Activated T-helper 17 cell treated with anti-CD3 and anti-CD28 coated beads, Interleukin-2, amount 50 U/mL, for 72 hours (primary cell): ENCODE measurements around the gene PEX11B. TPM values are rescaled to one million over a fixed set of nuclear protein-coding genes. Genes with fewer than 3 reads are reported as not detected.
A peak's percentile ranks its signal among the peaks of the same experiment; 100 is the strongest.
"Not testable (repeated sequence)": the region's sequence is repeated elsewhere in the genome, so short reads cannot be mapped to it uniquely, and the experiment has no call there.

Source experiments
- ATAC-seq: fragments of 150-1000 bp; cut with Tn5 transposase; replicated peaks from 2 replicates; pipeline ENCODE4 v1.10.0; 2021; ENCODE audit warnings: mild to moderate bottlenecking, moderate library complexity
- H3K27ac Mint-ChIP-seq: one replicate; pipeline ENCODE4 v1.8.0; 2022; ENCODE audit warnings: mixed read lengths
- H3K27me3 Mint-ChIP-seq: one replicate; pipeline ENCODE4 v1.8.0; 2022; ENCODE audit warnings: mixed read lengths
- H3K36me3 Mint-ChIP-seq: one replicate; pipeline ENCODE4 v1.8.0; 2022; ENCODE audit warnings: low read depth, mild to moderate bottlenecking, mixed read lengths
- H3K4me1 Mint-ChIP-seq: one replicate; pipeline ENCODE4 v1.8.0; 2022; ENCODE audit warnings: mixed read lengths
- H3K4me3 Mint-ChIP-seq: one replicate; pipeline ENCODE4 v1.8.0; 2022; ENCODE audit warnings: mild to moderate bottlenecking, mixed read lengths
- H3K9me3 Mint-ChIP-seq: one replicate; pipeline ENCODE4 v1.8.0; 2022; ENCODE audit warnings: mixed read lengths
- total RNA-seq, 2 donors: library from RNA; stranded (reverse); gene quantifications; one replicate each; pipeline ENCODE4 v1.2.3, GENCODE V29; 2022

Gene PEX11B
- total RNA-seq, 2 donors from 2014 or later, result 23.6 to 25.2 TPM

DNA sequence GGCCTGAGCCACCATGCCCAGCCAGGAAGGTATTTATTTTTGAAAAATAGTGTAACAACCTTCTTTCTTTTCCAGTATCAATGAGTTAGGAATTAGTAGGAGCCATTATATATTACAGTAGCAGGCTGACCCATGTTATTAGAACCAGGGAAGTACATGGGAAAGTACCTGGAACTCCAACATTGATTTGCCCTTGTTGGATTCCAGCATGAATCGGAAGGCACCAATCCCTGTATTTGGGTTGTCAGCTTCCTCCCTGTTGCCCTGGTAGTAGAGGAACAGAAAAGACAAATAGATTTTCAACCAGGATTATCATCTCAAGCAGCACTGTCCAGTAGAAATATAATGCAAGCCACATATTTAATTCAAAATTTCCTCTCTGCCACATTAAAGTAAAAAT lies 18.9 kb upstream of the PEX11B start:
- H3K27ac Mint-ChIP-seq, result no peak overlapping the region
- H3K4me3 Mint-ChIP-seq, result no peak overlapping the region
- ATAC-seq, result no peak
- no peaks in the 10 kb centered on the region for H3K27me3 Mint-ChIP-seq
- H3K36me3 Mint-ChIP-seq, result peaks cover 89% of the 10 kb centered on the region
- H3K9me3 Mint-ChIP-seq, result no peaks in the 10 kb centered on the region
- H3K4me1 Mint-ChIP-seq, result peaks cover 12% of the 10 kb centered on the region

DNA sequence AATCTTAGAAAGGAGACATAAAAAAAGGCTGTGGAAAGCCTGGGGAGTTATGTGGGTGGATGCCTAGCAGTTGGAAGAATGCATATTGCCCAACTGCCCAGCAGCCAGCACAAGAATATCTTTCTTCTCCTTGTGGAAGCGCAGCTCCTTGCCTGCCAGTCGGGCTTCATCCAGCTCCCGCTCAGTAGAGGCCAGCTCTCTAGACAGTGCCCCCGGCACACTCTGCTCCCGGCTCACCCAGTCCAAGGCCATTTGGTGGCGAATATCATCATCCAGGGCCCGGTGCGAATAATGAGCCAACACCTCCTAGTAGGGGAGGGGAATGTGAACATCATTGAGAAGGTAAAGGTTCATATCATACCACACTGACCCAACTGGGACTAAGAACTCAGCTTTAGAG lies 17.7 kb upstream of the PEX11B start:
- no peaks in the 10 kb centered on the region for H3K9me3 Mint-ChIP-seq
- H3K4me3 Mint-ChIP-seq, result no peak overlapping the region
- peaks cover 78% of the 10 kb centered on the region for H3K36me3 Mint-ChIP-seq
- H3K4me1 Mint-ChIP-seq, result peaks cover 13% of the 10 kb centered on the region
- H3K27ac Mint-ChIP-seq, result peak overlapping the region; percentile 28
- no peak for ATAC-seq
- no peaks in the 10 kb centered on the region for H3K27me3 Mint-ChIP-seq

DNA sequence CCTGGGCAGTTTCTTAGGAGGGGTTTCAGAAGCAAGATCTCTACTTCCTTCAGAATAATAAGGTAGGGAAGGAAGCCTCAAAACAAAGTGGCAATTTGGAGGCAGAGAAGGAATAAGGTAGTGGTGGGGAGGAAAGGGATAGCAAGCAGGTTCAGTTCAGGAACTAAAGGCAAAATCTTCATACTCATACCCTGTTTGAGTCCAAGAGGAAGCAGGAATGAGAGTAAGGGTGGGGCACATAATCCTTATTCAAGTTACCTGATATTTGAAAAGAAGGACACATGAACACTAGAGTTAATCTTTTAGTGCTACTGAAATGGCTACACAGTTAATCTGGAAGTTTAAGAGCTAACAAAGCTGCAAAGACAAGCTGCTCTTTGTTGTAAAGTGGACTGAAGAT lies 17.2 kb upstream of the PEX11B start:
- no peak for ATAC-seq
- Mint-ChIP-seq H3K27ac (no peak overlapping the region), H3K4me1 (peaks cover 13% of the 10 kb centered on the region), H3K4me3 (no peak overlapping the region), H3K9me3 (no peaks in the 10 kb centered on the region), H3K27me3 (no peaks in the 10 kb centered on the region), H3K36me3 (peaks cover 77% of the 10 kb centered on the region)

DNA sequence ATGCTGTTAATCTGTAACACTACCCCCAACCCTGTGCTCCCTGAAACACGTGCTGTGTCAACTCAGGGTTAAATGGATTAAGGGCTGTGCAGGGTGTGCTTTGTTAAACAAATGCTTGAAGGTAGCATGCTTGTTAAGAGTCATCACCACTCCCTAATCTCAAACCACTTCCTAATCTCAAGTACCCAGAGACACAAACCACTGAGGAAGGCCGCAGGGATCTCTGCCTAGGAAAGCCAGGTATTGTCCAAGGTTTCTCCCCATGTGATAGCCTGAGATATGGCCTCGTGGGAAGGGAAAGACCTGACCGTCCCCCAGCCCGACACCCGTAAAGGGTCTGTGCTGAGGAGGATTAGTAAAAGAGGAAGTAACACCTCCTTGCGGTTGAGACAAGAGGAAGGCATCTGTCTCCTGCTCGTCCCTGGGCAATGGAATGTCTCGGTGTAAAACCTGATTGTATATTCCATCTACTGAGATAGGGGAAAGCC lies 14.0 kb upstream of the PEX11B start:
- Mint-ChIP-seq H3K36me3 (peaks cover 59% of the 10 kb centered on the region), H3K27ac (peak overlapping the region; percentile 78), H3K4me1 (peaks cover 13% of the 10 kb centered on the region), H3K4me3 (peak overlapping the region; percentile 67)
- not testable (repeated sequence) for H3K9me3 Mint-ChIP-seq, H3K27me3 Mint-ChIP-seq, ATAC-seq

DNA sequence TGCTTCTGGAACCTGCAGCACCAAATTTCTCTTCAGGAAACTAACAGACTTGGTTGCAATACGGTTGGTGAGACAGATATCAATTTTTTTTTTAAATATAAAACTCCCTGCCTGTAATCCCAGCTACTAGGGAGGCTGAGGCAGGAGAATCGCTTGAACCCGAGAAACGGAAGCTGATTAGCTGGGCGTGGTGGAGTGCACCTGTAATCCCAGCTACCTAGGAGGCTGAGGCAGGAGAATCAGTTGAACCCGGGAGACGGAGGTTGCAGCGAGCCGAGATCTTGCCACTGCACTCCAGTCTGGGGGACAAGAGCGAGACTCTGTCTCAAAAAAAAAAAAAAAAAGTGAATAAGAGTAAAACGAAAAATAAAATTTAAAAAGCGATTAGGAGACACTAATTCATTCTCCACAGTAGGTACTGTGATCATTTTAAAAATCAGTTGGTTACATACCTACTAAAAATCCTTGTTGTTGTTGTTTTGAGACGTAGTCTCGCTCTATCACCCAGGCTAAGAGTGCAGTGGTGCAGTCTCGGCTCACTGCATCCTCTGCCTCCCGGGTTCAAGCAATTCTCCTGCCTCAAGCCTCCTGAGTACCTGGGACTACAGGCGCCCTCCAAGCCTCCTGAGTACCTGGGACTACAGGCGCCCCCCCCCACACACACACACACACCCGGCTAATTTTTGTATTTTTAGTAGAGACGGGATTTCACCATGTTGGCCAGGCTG lies 9.6 kb upstream of the PEX11B start:
- Mint-ChIP-seq H3K4me1 (peaks cover 7% of the 10 kb centered on the region), H3K27ac (peak overlapping the region; percentile 58), H3K4me3 (no peak overlapping the region), H3K36me3 (peaks cover 28% of the 10 kb centered on the region), H3K27me3 (no peaks in the 10 kb centered on the region), H3K9me3 (no peaks in the 10 kb centered on the region)
- no peak for ATAC-seq

DNA sequence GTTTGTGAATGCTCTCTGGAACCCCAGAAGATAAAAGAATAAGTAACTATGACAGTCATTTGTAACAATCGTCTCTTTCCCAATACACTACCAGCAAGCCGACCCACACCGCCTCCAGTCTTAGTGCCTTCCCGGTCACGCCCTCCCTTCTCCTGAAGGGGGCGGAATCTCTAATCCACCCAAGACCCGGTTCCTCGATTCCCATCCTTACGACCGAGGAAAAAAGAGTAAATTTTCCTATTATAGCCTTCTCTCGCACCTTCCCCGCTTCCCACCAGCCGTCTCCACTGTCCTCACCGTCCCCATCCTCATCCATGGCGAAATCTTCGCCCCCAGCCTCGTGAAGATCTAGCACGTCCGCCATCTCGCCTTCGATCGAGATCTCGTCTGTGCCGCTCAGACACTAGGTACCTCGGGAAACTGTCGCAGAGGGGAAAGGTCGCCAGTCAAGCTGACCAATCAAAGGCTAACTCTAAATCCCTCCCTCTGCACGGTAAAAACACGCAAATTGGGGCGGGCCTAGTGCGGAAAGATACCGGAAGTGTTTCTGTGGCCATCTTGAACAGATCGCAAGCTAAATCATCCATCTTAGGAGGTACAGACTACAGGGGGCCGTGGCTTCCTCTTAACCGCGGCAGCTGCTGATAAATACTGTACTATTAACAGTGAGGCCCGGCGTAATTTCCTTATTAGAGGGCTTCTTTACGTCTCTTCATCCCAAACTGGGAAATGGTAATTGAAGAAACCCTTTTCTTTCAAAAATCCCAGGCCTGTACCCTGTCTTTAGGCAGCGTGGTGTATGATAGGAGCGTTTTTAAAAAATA lies 8.8 kb upstream of the PEX11B start, which contains the start of gene RBM8A:
RBM8A (minus strand) TSS at position 422 of the 824 bp plus-strand sequence; CDS start at position 364, 58 bp downstream.
- no peaks in the 10 kb centered on the region for H3K4me1 Mint-ChIP-seq
- no peak within 1 kb of the TSS for H3K4me3 Mint-ChIP-seq
- H3K36me3 Mint-ChIP-seq, result peaks cover 36% of the 10 kb centered on the region
- H3K9me3 Mint-ChIP-seq, result no peaks in the 10 kb centered on the region
- no peaks in the 10 kb centered on the region for H3K27me3 Mint-ChIP-seq
- peak; percentile 97 for ATAC-seq
- H3K27ac Mint-ChIP-seq, result no peak within 1 kb of the TSS

DNA sequence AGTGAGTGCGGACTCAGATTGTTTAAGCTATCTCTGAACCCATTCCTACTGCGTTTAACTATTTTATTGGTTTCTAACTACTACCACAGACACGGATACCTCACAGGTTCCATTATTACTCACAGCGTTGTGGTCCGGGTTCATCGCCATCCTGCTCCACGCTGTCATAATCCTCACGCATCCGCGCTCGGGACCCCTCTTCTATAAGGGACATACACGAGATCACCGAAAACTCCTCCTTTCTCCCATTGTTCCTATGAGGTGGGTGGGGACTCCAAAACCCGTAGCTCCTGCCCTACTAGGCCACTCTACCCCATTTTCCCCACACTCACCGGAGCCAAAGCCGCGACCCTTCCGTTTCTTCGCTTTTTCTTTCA lies 8.2 kb upstream of the PEX11B start:
- Mint-ChIP-seq H3K36me3 (peaks cover 43% of the 10 kb centered on the region), H3K4me1 (no peaks in the 10 kb centered on the region), H3K27me3 (no peaks in the 10 kb centered on the region), H3K4me3 (no peak overlapping the region), H3K9me3 (no peaks in the 10 kb centered on the region), H3K27ac (no peak overlapping the region)
- peak; percentile 69 for ATAC-seq

DNA sequence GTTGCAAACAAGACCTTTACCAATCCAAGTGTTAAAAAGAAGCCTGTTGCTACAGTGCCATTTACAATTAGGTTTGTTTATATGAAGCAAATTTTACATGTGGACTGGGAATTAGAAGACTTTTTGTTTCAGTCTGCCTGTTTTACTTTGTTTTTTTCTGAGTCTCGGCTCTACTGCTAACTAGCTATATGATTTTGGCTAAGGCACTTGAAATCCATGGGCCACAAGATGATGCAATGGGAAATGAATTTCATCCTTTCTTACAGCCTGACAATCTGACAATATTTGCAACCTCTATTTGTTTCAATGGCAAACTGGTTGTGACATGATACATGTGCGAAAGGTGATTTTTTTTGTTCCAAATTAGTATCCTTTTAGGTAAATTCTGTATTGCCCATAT lies 3.7 kb upstream of the PEX11B start:
- H3K4me3 Mint-ChIP-seq, result no peak overlapping the region
- H3K27ac Mint-ChIP-seq, result no peak overlapping the region
- no peaks in the 10 kb centered on the region for H3K27me3 Mint-ChIP-seq
- no peak for ATAC-seq
- H3K36me3 Mint-ChIP-seq, result peaks cover 42% of the 10 kb centered on the region
- no peaks in the 10 kb centered on the region for H3K9me3 Mint-ChIP-seq
- H3K4me1 Mint-ChIP-seq, result no peaks in the 10 kb centered on the region

DNA sequence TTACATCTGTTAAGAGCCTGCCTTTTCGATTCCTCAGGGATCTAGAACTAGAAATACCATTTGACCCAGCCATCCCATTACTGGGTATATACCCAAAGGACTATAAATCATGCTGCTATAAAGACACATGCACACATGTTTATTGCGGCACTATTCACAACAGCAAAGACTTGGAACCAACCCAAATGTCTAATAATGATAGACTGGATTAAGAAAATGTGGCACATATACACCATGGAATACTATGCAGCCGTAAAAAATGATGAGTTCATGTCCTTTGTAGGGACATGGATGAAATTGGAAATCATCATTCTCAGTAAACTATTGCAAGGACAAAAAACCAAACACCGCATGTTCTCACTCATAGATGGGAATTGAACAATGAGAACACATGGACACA lies 1.8 kb upstream of the PEX11B start:
- Mint-ChIP-seq H3K4me3 (peak overlapping the region; percentile 95), H3K36me3 (peaks cover 59% of the 10 kb centered on the region), H3K4me1 (peaks cover 12% of the 10 kb centered on the region), H3K27ac (peak overlapping the region; percentile 46)
- not testable (repeated sequence) for H3K9me3 Mint-ChIP-seq, ATAC-seq, H3K27me3 Mint-ChIP-seq

DNA sequence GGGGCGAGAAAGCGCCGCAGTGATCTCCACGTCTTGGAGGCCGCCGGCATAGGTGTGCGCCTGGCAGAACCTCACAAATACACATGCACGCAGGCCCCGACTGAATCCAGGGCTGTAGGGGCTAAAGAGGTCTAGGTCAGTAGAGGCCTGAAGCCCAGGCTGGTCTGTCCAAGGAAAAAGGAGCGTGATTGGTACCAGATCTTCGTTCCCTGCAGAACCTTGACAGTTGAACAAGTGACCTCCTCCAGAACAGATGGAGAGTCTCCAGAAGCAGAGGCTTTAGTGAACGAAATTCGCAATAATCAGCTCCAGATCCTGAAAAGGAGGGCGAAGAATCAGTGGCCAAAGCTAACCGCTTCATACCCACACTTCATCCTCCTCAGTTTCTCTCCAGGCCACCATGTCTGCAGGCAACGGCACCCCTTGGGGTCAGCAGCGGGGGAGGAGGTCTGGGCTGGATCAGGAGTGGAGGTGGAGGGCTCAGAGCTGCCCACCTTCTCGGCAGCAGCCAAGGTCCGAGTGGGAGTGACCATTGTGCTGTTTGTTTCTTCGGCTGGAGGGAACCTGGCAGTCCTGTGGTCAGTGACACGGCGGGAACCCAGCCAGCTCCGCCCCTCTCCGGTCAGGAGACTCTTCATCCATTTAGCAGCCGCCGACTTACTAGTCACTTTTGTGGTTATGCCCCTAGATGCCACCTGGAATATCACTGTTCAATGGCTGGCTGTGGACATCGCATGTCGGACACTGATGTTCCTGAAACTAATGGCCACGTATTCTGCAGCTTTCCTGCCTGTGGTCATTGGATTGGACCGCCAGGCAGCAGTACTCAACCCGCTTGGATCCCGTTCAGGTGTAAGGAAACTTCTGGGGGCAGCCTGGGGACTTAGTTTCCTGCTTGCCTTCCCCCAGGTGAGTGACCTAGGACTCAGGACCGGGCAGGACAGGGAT lies 749 bp upstream of the PEX11B start:
- H3K27me3 Mint-ChIP-seq, result no peaks in the 10 kb centered on the region
- H3K36me3 Mint-ChIP-seq, result peaks cover 68% of the 10 kb centered on the region
- peak; percentile 94 for ATAC-seq
- peak overlapping the region; percentile 96 for H3K27ac Mint-ChIP-seq
- H3K9me3 Mint-ChIP-seq, result no peaks in the 10 kb centered on the region
- peaks cover 12% of the 10 kb centered on the region for H3K4me1 Mint-ChIP-seq
- H3K4me3 Mint-ChIP-seq, result peak overlapping the region; percentile 95

DNA sequence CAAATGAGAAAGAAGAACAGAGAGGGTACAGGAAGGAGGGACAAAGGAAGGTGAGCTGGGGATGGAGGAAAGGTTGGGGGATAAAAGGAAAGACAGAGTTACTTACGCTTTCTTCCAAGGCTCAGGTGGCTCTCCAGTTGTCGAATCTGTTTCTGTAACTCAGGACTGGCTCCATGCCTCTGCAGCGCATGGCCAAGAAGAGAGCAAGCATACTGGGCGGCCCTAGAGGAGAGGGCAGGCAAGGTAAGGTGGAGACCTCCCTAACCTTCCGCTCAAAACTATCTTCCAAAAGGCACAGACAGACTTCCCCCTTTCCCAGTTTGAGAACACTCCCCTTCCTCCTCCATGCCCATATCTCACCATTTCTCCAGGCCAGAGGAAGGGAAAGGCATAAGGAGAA lies 922 bp downstream of the PEX11B start:
- peaks cover 12% of the 10 kb centered on the region for H3K4me1 Mint-ChIP-seq
- peak overlapping the region; percentile 95 for H3K4me3 Mint-ChIP-seq
- H3K9me3 Mint-ChIP-seq, result no peaks in the 10 kb centered on the region
- H3K27me3 Mint-ChIP-seq, result no peaks in the 10 kb centered on the region
- peaks cover 68% of the 10 kb centered on the region for H3K36me3 Mint-ChIP-seq
- peak overlapping the region; percentile 96 for H3K27ac Mint-ChIP-seq
- no peak for ATAC-seq

DNA sequence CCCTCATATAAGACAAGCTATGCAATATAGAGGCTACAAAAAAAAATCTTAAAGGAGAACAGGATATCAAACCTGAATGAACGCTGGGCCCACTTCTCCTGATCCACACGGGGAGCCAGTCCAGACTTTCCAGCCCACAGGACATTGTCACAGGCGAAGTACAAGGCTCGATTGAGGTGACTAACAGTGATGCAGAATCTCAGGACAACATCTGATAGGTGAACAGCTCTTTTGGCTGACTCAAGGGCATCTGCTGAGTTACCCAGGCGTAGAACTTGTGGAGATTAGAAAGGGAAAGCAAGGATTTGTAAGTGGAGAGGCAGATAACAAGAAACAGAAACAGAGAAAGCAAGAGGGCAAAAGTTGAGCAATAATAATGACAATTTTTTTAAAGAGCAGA lies 1.8 kb downstream of the PEX11B start:
- peaks cover 12% of the 10 kb centered on the region for H3K4me1 Mint-ChIP-seq
- H3K9me3 Mint-ChIP-seq, result no peaks in the 10 kb centered on the region
- no peaks in the 10 kb centered on the region for H3K27me3 Mint-ChIP-seq
- H3K36me3 Mint-ChIP-seq, result peaks cover 68% of the 10 kb centered on the region
- H3K27ac Mint-ChIP-seq, result peak overlapping the region; percentile 96
- ATAC-seq, result no peak
- peak overlapping the region; percentile 95 for H3K4me3 Mint-ChIP-seq

DNA sequence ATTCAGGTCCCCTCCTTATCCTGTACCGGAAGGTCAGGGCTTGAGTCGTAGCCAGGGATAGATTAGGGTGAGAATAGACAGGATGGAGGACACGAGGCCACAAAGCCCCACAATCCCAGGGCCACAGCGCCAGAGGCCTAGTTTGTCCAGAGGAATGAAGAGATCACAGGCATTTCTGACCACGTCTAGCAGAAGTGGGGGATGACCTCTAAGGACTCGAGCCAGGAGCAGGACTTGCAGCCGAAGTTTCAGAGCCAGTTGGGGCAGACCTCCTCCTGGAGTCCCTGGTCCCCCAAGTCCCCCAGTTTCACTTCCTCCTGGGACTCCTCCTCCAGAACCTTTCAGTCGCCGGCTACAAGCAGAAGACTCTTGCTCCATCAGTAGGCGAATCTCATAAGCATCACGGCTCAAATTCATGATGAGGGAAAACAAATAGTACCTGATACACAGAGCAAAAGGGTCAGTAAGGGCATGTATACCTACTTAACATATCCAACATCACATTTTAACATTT lies 6.3 kb downstream of the PEX11B start:
- H3K4me1 Mint-ChIP-seq, result peaks cover 16% of the 10 kb centered on the region
- peaks cover 73% of the 10 kb centered on the region for H3K36me3 Mint-ChIP-seq
- no peaks in the 10 kb centered on the region for H3K9me3 Mint-ChIP-seq
- no peak overlapping the region for H3K4me3 Mint-ChIP-seq
- H3K27me3 Mint-ChIP-seq, result no peaks in the 10 kb centered on the region
- H3K27ac Mint-ChIP-seq, result no peak overlapping the region
- ATAC-seq, result no peak

DNA sequence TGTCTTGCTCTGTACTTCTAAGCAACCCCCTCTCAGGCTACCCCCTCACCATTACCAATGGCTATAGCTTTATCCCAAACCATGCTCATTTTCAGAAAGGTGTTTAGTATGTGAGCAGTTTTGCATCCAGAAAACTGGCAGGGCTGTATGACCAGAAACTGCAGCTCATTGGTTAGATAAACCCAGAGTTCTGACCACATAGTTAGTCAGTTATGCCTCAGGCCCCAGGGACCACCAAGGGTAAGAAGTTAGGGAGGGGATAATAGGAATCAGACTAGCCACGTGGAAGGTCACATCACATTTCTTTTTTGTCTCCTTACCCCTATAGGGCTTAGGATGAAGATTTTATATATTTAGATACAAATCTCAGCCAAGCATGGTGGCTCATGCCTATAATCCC lies 9.9 kb downstream of the PEX11B start:
- Mint-ChIP-seq H3K27ac (no peak overlapping the region), H3K4me1 (peaks cover 4% of the 10 kb centered on the region), H3K9me3 (no peaks in the 10 kb centered on the region), H3K4me3 (no peak overlapping the region), H3K27me3 (no peaks in the 10 kb centered on the region), H3K36me3 (peaks cover 39% of the 10 kb centered on the region)
- ATAC-seq, result no peak
